GM19438 (cell line): ENCODE measurements around the gene HSFX2.
A peak's percentile ranks its signal among the peaks of the same experiment; 100 is the strongest.
"Not testable (repeated sequence)": the region's sequence is repeated elsewhere in the genome, so short reads cannot be mapped to it uniquely, and the experiment has no call there.

ENCODE experiments used
- ATAC-seq: cut with Tn5 transposase; IDR thresholded peaks from one replicate; pipeline ENCODE4 v1.9.1; 2021; ENCODE audit warnings: low read depth; ENCODE audit not compliant: unreplicated experiment

Gene HSFX2

DNA sequence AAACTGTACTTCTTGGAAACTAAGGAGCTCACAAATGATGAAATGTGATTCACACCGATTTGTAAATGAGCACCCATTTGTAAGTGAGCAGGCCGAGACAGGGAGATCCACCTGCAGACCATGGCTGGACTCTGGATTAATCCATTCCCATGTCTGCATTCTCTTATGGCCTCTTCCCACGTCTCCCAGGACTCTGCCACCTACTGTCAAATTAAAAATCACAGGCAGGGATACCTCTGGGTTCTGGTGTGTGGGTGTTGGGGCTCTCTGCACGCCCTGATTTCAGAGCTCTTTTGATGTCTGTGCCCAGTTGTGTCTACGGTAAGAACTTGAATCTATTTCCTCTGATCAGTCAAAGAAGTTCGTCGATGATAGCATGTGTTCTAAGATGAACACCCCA is 4.1 kb downstream of the HSFX2 start:
- not testable (repeated sequence) for ATAC-seq

DNA sequence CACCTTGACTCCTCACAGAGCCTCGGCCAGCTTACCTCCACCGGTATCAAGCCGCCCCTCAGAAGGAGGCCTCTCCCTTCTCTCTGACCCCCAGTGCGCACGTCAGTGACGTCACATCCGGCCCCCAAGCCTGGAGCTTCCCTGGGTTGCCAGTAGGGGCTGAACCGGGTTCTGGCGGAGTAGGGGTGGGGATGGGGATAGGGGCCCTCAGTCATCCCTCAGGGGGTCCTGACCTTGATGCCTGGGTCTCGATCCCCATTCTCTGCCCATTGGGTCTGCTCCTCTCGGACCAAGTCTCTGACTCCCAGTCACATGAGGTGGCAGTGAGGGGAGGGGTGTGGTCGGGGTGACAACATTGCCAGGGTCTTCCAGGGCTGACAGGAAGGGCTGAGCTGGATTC is 7.8 kb downstream of the HSFX2 start, which contains the start of gene MAGEA9B:
Gene MAGEA9B, minus strand, starts transcription at position 101 of the 400 bp plus-strand sequence. CDS start 4,280 bp downstream, outside the sequence.
- not testable (repeated sequence) for ATAC-seq

DNA sequence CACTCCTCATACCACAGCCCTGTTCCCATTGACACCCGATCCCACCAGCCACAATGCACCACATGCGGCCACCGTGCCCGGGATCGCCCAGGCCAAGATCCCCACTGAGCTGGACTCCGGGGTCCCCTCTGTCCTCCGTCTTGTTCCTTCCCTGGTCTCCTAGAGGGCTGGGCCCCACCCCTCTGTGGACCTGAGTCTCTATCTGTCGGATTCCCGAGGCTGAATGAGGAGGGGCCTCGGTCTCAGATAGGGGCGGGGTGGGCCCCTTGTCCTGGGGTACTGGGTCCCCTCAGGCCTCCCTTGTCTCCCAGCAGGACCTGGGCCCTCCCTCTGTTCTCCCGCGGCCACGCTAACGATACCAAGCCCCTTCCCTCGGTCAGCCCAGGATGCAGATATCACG is 9.5 kb downstream of the HSFX2 start:
- ATAC-seq = not testable (repeated sequence)

DNA sequence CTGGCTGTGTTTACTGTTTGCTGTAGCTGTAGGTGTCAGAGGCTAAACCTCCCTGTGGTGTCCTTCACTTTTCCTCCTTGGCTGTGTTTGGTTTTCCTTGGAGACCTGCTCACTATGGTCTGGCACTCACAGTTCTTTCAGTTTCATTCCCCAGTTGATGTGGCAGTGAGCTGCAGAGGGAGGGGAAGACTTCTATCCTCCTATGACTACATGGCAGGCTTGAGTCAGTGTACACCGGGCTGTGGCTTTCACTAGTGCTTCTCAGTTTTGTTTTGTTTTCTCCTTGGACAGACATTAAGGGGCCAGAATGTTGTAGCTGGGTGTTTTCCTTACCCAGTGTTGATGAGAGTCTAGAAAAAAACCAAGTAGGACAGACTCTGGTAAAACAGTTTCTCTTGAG is 21.7 kb downstream of the HSFX2 start:
- ATAC-seq = peak; percentile 99

DNA sequence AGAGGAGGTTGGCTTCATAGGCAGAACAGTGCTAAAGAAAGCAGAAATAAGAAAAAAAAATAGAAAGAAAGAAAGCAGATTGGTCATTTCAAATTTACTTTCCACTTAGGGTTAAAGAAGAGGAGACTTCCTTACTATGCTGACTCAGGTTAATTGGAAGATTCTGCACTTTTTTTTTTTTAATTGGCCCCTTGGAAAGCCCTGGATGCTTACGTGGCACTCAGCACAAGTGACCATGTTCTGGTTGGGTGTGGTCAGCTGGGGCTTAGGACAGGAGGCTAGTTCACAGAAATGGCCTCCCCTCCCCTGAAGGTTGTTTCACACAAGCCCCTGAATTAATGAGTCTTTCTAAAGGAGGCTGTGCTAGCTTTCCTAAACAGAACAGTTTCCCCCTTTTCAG is 22.4 kb downstream of the HSFX2 start:
- no peak for ATAC-seq

DNA sequence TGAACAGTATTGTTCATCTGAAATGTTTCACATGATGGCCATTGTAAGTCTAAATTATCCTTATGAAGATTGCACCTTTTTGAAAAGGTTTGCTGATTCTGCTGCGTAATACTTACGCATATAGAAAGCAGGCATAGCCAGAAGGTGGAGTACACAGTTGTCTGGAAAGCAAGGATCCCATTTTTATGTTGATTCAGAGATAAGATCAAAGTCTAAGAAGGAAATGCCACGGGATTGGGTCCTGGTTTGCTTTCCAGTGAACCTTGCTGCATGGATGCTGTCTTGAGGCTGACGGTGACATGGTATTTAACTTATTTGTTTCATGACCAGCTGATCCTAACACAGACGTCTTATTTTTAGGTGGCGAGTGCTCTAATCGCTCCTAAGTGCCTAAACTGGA is 23.3 kb downstream of the HSFX2 start:
- ATAC-seq = no peak

DNA sequence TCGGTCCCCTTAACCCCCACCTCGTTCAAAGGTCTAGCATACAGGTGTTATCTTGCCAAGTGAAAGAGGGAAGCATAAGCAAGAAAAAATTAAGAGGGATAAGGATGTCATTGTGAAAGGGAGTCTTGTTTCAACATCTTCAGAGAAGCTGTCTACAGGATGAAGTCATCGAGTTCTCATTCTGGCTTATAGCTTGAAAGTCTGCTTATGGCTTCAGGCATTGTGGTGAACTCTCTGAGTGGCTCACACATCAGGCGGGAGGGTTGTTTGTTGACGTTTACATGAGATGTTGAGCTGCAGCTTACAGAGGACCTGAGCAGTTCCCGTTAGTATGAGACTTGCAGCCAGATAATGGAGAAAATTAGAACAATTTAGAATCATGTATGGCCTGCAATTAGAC is 24.4 kb downstream of the HSFX2 start:
- no peak for ATAC-seq

DNA sequence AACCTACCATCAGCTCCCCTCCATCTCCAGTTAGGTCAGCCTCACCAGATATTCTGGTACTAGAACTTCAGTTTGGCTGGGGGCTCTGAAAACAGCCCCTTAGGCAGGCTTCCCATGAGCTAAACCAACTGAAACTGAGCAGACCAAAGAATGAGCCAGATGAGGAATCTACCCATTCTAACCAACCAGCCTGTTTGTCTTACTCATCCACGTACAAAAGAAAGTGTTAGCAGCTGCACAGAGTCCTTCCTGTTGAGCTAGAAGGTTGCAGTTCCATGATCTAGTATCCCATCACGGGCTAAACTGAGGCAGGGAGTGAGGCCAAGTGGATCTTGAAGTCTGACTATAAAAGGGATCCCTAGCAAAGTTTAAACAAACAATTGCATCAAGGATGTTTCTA is 25.3 kb downstream of the HSFX2 start:
- no peak for ATAC-seq

DNA sequence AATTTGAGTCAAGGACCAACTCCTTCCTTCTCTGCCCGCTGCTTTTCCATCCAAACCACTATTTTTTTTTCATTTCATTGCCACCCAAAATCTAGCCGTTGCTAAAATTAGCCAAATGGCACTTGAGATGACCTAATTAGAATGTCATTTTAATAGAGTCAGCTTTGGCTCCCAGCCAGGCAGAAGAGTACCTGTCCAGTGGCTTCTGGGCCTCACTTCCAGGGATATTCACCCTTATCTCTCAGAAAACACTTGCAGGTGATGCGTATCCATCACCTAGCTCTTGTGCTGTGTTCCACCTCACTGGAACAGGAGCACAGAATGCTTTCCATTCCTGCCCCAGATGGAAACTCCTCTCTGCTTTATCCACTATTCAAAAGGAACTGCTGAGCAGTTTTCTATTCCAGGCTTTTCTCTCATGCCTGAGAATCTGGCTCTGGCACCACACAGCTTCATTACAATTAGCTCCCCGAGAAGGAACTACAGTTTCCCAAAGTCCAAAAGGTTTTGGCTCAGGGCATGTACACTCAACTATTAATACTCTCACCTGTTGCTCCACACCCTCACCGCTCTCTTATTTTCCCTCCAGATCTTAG is 26.3 kb downstream of the HSFX2 start:
- no peak for ATAC-seq

DNA sequence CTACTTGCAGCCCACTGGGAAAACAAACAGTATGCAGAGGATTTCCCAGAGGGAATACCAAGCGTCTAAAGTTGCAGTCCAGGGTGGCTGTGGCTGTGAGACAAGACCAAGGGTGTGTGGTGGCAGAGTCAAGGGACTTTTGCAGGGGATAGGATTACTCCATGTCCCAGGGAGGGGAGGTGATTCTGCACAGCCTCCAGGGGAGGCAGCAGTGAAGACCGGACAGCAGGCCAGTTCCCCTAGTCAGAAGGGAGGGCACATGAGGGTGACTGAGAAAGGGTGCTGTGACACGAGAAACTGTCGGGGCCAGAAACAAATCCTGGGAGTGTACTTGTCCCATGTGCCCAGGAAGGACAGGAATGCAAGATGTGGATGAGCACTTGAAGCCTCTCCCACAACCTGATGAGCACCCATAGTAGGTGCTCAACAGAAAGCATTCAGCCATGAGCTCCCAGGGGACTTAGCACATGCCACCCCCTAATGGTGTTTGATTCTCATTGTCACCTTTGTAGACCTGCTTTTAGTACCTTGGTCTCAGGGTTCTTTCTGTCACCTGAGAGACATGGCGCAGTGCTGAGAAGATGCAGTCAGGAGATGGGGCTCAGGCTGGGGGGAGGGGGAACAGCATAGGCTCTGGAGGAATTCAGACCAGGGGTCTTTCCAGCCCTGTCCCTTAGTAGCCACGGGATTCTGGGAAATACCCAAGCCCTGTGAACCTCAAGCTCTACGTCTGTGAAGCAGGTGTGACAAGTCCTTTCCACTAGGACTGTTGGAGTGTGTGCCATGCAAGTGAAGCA is 27.3 kb downstream of the HSFX2 start:
- ATAC-seq = no peak

DNA sequence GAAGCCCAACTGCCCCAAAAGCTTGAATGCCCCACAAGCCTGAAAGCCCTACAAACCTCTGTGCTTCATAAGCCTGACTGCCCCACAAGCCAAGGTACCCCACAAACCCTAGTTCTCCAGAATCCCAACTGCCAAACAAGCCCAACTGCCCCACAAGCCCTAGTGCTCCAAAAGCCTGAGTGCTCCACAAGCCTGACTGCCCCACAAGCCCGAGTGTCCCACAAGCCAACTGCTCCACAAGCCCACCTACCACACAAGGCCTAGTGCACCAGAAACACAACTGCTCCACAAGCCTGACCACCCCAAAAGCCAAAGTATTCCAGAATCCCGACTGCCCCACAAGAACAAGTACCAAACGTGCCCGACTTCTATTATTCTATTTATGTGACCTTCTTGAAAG is 31.8 kb downstream of the HSFX2 start:
- ATAC-seq = no peak

DNA sequence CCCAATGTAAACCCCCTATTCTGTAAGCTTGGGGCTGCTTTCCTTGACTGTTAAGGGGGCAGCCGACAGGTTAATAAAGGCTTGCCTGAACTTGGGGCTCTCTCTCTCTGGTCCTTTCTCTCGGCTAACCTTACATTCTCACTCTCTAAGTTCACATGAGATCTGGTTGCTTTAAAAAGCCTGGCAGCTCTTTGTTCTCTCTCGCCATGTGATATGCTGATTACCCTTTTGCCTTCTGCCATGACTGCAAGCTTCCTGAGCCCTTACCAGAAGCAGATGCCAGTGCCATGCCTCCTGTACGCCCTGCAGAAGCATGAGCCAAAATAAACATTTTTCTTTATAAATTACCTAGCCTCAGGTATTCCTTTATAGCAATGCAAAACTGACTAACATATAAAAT is 39.9 kb downstream of the HSFX2 start:
- ATAC-seq = not testable (repeated sequence)

DNA sequence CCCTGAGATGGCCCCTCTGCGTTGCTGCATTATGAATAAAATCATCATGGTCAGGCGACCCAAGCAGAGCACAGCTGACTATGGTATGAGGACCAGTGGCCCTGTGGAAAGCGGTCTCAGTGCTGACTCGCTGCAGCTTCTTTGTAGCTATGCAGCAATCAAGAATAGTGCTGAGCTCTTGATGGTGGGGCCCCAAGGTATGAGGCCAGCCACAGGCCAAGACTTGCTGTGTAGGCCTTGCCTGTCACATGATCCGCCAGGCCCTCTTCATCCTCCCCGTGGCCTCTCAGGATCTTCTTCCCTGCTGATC is 43.2 kb downstream of the HSFX2 start:
- not testable (repeated sequence) for ATAC-seq

DNA sequence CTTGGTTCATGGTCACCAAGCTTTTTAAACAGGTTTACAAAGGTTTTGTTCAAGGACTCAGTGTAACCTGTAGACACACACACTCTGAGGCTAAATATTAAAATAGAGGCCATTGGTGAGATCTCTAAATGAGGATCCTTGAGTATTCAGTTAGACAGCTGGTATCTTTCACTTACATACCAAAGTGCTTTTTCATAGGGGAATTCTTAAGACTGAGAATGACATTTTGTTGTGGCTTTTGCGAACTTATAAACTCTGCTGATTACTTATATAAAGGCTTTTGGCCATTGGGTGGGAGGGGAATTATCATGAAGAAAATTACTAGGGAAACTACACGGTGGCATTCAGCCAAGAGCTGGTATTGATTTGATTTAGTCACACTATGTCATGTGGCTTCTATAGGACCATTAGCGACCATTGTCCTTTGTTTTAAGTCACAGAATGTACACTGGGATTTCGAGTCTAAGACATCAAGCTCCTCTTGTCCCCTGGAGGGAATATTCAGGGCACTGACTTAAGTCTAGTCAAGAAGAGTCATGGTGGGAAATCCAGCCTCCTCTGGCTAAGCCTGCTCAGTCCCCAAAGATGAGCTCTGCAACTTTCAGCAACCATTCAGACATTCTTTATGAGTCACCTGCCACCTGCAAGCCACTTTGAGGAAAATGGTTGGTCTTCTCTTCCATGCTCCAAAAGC is 43.7 kb downstream of the HSFX2 start:
- ATAC-seq = not testable (repeated sequence)

DNA sequence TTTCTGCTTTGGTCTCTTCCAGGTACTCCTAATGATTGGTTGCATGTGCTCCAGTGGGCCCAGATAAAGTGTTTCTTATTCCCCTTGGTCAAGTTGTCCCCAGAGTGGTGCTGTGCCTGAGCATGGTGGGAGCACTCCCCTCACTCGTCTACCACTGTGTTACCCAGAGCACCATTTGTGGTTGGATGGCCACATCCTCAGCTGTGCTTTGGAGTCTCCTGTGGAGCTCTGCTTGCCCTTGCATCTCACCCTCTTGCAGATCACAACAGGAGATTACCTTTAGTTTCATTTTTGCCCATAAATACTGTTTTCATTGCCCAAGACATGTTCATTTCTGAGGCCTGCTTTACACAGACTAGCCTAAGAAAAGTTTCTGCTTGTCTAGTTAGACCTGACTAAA is 44.7 kb downstream of the HSFX2 start:
- not testable (repeated sequence) for ATAC-seq

DNA sequence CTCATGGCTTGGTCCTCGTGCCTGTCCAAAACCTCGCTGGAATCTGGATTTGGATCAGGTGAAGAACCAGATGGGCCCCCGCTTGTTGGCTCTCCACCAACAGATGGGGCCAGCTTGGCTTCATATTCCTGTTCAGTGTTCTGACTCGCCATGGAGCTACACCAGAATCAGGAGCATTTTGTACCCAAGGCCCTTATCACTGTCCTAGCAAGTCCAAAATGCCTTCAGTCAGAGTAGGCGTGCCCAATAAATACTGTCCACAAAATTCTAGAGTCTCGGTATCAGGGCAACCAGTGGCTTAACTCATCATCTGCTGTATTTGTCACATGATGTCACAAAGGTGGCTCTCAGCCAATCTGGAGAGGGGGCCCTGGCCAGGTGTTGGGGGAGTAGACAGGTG is 45.4 kb downstream of the HSFX2 start, which contains the start of gene HSFX3:
Gene HSFX3, minus strand, starts transcription at position 224 of the 400 bp plus-strand sequence. Its CDS starts 72 bp downstream, at position 152.
- ATAC-seq = not testable (repeated sequence)

DNA sequence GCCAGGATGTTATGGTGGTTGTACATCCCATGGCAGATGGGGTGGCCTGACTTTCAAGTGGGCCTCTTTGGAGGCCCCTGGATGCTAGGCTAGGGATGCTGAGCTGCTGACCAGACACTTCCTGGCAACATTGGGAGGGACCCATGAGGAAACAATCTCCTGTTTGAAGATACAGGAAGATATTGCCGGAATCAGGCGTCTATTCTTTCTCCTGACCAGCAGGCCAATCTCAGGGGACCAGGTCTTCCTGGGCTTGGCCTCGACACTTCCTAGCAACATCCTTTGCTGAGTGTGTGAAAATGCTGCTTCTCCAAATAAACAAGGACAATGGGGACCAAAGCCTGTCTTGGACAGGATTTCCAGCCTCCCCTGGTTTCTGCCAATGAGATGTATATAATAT is 47.3 kb downstream of the HSFX2 start:
- not testable (repeated sequence) for ATAC-seq

DNA sequence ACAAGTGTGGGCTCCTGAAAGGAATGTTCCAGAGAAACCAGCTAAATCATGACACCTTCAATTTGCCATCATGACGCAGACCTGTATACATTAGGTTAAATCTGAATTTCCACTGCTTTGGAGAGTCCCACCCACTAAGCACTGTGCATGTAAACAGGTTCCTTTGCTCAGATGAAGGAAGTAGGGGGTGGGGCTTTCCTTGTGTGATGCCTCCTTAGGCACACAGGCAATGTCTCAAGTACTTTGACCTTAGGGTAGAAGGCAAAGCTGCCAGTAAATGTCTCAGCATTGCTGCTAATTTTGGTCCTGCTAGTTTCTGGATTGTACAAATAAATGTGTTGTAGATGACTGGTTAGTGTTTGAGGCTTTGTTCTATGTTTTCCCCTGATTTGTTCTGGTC is 48.2 kb downstream of the HSFX2 start:
- not testable (repeated sequence) for ATAC-seq

DNA sequence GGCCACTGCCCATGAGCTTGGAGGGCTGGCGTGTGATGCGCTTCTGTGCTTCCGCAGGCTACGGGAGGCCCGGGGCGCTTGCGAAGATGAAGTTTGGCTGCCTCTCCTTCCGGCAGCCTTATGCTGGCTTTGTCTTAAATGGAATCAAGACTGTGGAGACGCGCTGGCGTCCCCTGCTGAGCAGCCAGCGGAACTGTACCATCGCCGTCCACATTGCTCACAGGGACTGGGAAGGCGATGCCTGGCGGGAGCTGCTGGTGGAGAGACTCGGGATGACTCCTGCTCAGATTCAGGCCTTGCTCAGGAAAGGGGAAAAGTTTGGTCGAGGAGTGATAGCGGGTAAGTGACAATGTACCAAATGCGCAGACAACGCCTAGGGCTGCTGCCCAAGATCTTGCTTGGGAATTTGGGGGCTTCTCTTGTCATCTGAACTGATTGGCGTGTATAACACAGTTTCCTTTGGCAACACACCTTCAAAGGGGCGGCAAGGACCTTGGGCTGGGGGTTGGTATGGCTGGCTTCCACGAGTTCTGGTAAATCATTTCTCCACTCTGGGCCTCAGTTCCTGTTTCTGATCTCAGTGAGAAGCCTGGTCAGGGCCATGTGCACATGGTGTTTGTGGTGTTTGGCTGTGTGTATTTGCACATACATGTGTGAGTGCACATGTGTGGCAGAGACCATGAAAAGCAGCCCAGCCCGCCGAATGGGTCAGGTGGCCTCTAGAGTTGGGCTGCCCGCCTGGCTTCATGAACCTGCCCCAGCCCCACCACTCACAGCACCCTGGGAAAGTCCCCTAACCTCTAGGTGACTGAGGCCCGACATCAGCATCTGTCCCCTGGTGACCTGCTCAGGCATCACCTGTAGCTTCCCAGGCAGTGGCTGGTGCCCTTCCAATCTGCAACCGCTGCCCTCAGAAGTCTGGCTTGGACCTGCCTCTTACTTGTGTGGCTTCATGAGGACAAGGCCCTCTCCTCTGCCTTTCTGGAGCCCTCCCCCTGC is 49.3 kb downstream of the HSFX2 start:
- ATAC-seq = peak; percentile 54
